Keratinocyte (primary cell): Measurements from ENCODE around the gene CYP19A1. TPM values are rescaled to one million over a fixed set of nuclear protein-coding genes. Genes with fewer than 3 reads are reported as not detected.

Source experiments
- DNase-seq: peaks from one replicate; pipeline ENCODE4 v3.0.0-alpha.2; 2011; ENCODE audit warnings: low read depth, missing footprints, low spot score
- FAIRE-seq: peaks from 2 replicates; lab custom pipeline; 2011; peaks lifted over from hg19 to GRCh38; lab: Jason Lieb, UNC
- H2AFZ ChIP-seq: 2 replicates; pipeline ENCODE4 v1.6.0; 2012; ENCODE audit warnings: low read length, control low read depth, inconsistent platforms; ENCODE audit not compliant: control insufficient read depth
- H3K27ac ChIP-seq: 2 replicates; pipeline ENCODE4 v1.5.1; 2011; ENCODE audit warnings: low read length; ENCODE audit not compliant: control insufficient read depth, insufficient read depth
- H3K27me3 ChIP-seq: 3 replicates; pipeline ENCODE4 v1.6.0; 2011; ENCODE audit warnings: low read length; ENCODE audit not compliant: control insufficient read depth, insufficient read depth; ENCODE audit errors: extremely low read depth
- H3K36me3 ChIP-seq, 2 experiments: 2 replicates in 1 of 2; 3 replicates in 1 of 2; pipeline ENCODE4 v1.5.1; 2011; ENCODE audit warnings: low read length in 2 of 2, mild to moderate bottlenecking in 1 of 2; ENCODE audit not compliant: control insufficient read depth in 2 of 2, insufficient read depth in 2 of 2; ENCODE audit errors: extremely low read depth in 1 of 2
- H3K4me1 ChIP-seq: 3 replicates; pipeline ENCODE4 v1.5.1; 2011; ENCODE audit warnings: low read length; ENCODE audit not compliant: control insufficient read depth, insufficient read depth; ENCODE audit errors: extremely low read depth
- H3K4me2 ChIP-seq: 3 replicates; pipeline ENCODE4 v1.6.0; 2011; ENCODE audit warnings: low read depth, low read length; ENCODE audit not compliant: control insufficient read depth, insufficient read depth; ENCODE audit errors: extremely low read depth
- H3K4me3 ChIP-seq, 3 experiments: fragments of 200-600 bp in 1 of 3; sonication (generic) in 1 of 3; 2 replicates in 2 of 3; 3 replicates in 1 of 3; pipeline ENCODE4 v1.5.1; 2011 to 2016; ENCODE audit warnings: low read length in 3 of 3, mild to moderate bottlenecking in 3 of 3, control low read depth in 2 of 3, inconsistent platforms in 1 of 3, low read depth in 1 of 3, mixed read lengths in 1 of 3, mixed run types in 1 of 3, moderate library complexity in 1 of 3; ENCODE audit not compliant: control insufficient read depth in 2 of 3, insufficient read depth in 2 of 3; ENCODE audit errors: extremely low read depth in 1 of 3
- H3K79me2 ChIP-seq: 2 replicates; pipeline ENCODE4 v1.6.0; 2012; ENCODE audit warnings: low read length; ENCODE audit not compliant: control insufficient read depth, insufficient read depth
- H3K9ac ChIP-seq: 3 replicates; pipeline ENCODE4 v1.6.0; 2011; ENCODE audit warnings: low read length; ENCODE audit not compliant: control insufficient read depth, insufficient read depth; ENCODE audit errors: extremely low read depth
- H3K9me1 ChIP-seq: 3 replicates; pipeline ENCODE4 v1.6.0; 2011; ENCODE audit warnings: low read length; ENCODE audit not compliant: control insufficient read depth, insufficient read depth; ENCODE audit errors: extremely low read depth
- H3K9me3 ChIP-seq: 2 replicates; pipeline ENCODE4 v1.5.1; 2012; ENCODE audit warnings: low read depth, low read length; ENCODE audit not compliant: control insufficient read depth
- H4K20me1 ChIP-seq: 3 replicates; pipeline ENCODE4 v1.6.0; 2011; ENCODE audit warnings: low read length; ENCODE audit not compliant: control insufficient read depth, insufficient read depth; ENCODE audit errors: extremely low read depth
- EZH2 ChIP-seq: IDR thresholded peaks from one replicate; pipeline ENCODE4 v1.6.1; 2012; ENCODE audit warnings: inconsistent platforms, mild to moderate bottlenecking, low read length, moderate library complexity
- dilution Hi-C: fragments of 300-500 bp; cut with MboI; formaldehyde crosslinking; loops from one replicate; pipeline ENCODE4 v1.7.0; 2020; ENCODE audit warnings: low sequenced_read_pairs; ENCODE audit not compliant: extremely low pct_ligation_motif_present
- polyA plus RNA-seq, 5 experiments: library from polyadenylated mRNA; depleted of rRNA in 3 of 5; stranded (reverse) in 3 of 5; stranded (forward) in 1 of 5; unstranded in 1 of 5; fragments of >200 nt; gene quantifications; 1 replicate in 1 of 5; 2 replicates in 3 of 5; 3 replicates in 1 of 5; pipeline versions ENCODE4 v1.2.1 to v1.2.3, GENCODE V29; 2011 to 2012; ENCODE audit warnings: missing spikeins in 2 of 5, low read depth in 1 of 5, low replicate concordance in 1 of 5
- TF ChIP-seq, protein P1 (sequence below), 3 experiments: IDR thresholded peaks in 1 of 3; conservative IDR thresholded peaks in 1 of 3; optimal IDR thresholded peaks in 1 of 3; 2 replicates in 2 of 3; 3 replicates in 1 of 3; pipeline versions ENCODE3 to v1.5.1; 2011; ENCODE audit warnings: low read length in 3 of 3, mild to moderate bottlenecking in 3 of 3, moderate library complexity in 2 of 3, control low read depth in 1 of 3, inconsistent platforms in 1 of 3; ENCODE audit not compliant: insufficient read depth in 2 of 3; ENCODE audit errors: extremely low read depth in 1 of 3

Gene CYP19A1
- polyA plus RNA-seq, 1 donor (not counting 4 experiments of a cell fraction or from before 2014, with no cell fraction given): not detected

- peak; percentile 49 for DNase-seq
- H3K27me3 ChIP-seq: peaks cover 21% of the 10 kb centered on the region
- H3K79me2 ChIP-seq: no peaks in the 10 kb centered on the region
- peak overlapping the region; percentile 50 for H3K4me2 ChIP-seq
- peak; percentile 74 for FAIRE-seq
- H3K36me3 ChIP-seq: no peaks in the 10 kb centered on the region
- H3K9ac ChIP-seq: no peak overlapping the region
- H4K20me1 ChIP-seq: no peaks in the 10 kb centered on the region
- no peaks in the 10 kb centered on the region for H3K9me3 ChIP-seq
- H2AFZ ChIP-seq: no peak overlapping the region
- no peak for TF ChIP-seq EZH2
- TF ChIP-seq, protein P1, sequence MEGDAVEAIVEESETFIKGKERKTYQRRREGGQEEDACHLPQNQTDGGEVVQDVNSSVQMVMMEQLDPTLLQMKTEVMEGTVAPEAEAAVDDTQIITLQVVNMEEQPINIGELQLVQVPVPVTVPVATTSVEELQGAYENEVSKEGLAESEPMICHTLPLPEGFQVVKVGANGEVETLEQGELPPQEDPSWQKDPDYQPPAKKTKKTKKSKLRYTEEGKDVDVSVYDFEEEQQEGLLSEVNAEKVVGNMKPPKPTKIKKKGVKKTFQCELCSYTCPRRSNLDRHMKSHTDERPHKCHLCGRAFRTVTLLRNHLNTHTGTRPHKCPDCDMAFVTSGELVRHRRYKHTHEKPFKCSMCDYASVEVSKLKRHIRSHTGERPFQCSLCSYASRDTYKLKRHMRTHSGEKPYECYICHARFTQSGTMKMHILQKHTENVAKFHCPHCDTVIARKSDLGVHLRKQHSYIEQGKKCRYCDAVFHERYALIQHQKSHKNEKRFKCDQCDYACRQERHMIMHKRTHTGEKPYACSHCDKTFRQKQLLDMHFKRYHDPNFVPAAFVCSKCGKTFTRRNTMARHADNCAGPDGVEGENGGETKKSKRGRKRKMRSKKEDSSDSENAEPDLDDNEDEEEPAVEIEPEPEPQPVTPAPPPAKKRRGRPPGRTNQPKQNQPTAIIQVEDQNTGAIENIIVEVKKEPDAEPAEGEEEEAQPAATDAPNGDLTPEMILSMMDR (optimal IDR thresholded peaks at IDR 0.05 in 1 of 3, IDR thresholded peaks at IDR 0.05 in 1 of 3, conservative IDR thresholded peaks at IDR 0.05 in 1 of 3; ENCODE audit: extremely low read depth in 1 of 3, insufficient read depth in 2 of 3, low read length in 3 of 3): peak; percentile 83 to 97 (median 92)
- dilution Hi-C loops: no loop called here
- H3K27ac ChIP-seq: no peak overlapping the region
- H3K4me3 ChIP-seq: no peak overlapping the region
- H3K9me1 ChIP-seq: no peaks in the 10 kb centered on the region
- peaks cover 15% of the 10 kb centered on the region for H3K4me1 ChIP-seq
Measured at GRCh38 chr15:51192521-51193280, 145.7 kb downstream of the CYP19A1 start.

GRCh38 chr15:51191766-51192165 is 146.6 kb downstream of the CYP19A1 start:
- FAIRE-seq (peak; percentile 5), DNase-seq (no peak)
- Histone ChIP-seq H3K36me3 (no peaks in the 10 kb centered on the region), H3K27ac (no peak overlapping the region), H3K4me2 (peak overlapping the region; percentile 72), H3K9me3 (no peaks in the 10 kb centered on the region), H3K4me1 (peaks cover 15% of the 10 kb centered on the region), H4K20me1 (no peaks in the 10 kb centered on the region), H3K27me3 (peaks cover 19% of the 10 kb centered on the region), H3K4me3 (peak overlapping the region in 1 of 3 experiments; percentile 24), H2AFZ (peak overlapping the region; percentile 77), H3K79me2 (no peaks in the 10 kb centered on the region), H3K9ac (no peak overlapping the region), H3K9me1 (no peaks in the 10 kb centered on the region)
- TF ChIP-seq EZH2: no peak
- TF ChIP-seq, protein P1 (optimal IDR thresholded peaks at IDR 0.05 in 1 of 3, IDR thresholded peaks at IDR 0.05 in 1 of 3, conservative IDR thresholded peaks at IDR 0.05 in 1 of 3; ENCODE audit: extremely low read depth in 1 of 3, insufficient read depth in 2 of 3, low read length in 3 of 3): no peak
- dilution Hi-C loops: no loop called here
